Body of pancreas (tissue), 4 donors: ENCODE results near the gene DENND1A. TPM values are rescaled to one million over a fixed set of nuclear protein-coding genes. Genes with fewer than 3 reads are reported as not detected.

Experiments
- ATAC-seq: fragments of 150-250 bp; one replicate; pipeline ENCODE4 v1.9.1; 2016
- DNase-seq, 4 donors: peaks; one replicate each; pipeline ENCODE4 v3.0.0-alpha.2; 2019
- H3K27ac ChIP-seq, 4 donors: fragments of 200-600 bp; sonication (generic); 1 replicate in 3 of 4; 2 replicates in 1 of 4; pipeline versions ENCODE4 v1.5.1 to v1.6.1; 2016 to 2019; ENCODE audit warnings: mild to moderate bottlenecking in 1 of 4, mixed read lengths in 1 of 4, moderate library complexity in 1 of 4
- H3K27me3 ChIP-seq, 2 donors: fragments of 200-600 bp; sonication (generic); one replicate each; pipeline ENCODE4 v1.6.0; 2016; ENCODE audit warnings: mild to moderate bottlenecking in 1 of 2
- H3K36me3 ChIP-seq, 2 donors: fragments of 200-600 bp; sonication (generic); replicated peaks in 1 of 2; 2 replicates each; pipeline ENCODE4 v1.5.1; 2016; ENCODE audit warnings: low read depth in 2 of 2; ENCODE audit not compliant: insufficient read depth in 1 of 2
- H3K4me1 ChIP-seq: fragments of 200-600 bp; sonication (generic); one replicate; pipeline ENCODE4 v1.6.0; 2016
- H3K4me3 ChIP-seq, 2 donors: fragments of 200-600 bp; sonication (generic); 1 replicate in 1 of 2; 2 replicates in 1 of 2; pipeline ENCODE4 v1.5.1; 2016 to 2019
- H3K9me3 ChIP-seq, 3 donors: fragments of 200-600 bp; sonication (generic); 1 replicate in 2 of 3; 2 replicates in 1 of 3; pipeline ENCODE4 v1.5.1; 2016
- CTCF ChIP-seq, 7 experiments: fragments of 450-650 bp in 4 of 7; fragments of 200-600 bp in 3 of 7; sonication (generic) in 3 of 7; IDR thresholded peaks; one replicate each; pipeline ENCODE4 v1.5.1; 2016 to 2019; ENCODE audit warnings: antibody characterized with exemption in 7 of 7
- POLR2A ChIP-seq, 3 donors: fragments of 450-650 bp; IDR thresholded peaks; one replicate each; pipeline ENCODE4 v1.6.1; 2016; ENCODE audit warnings: antibody characterized with exemption in 3 of 3, mild to moderate bottlenecking in 2 of 3
- WGBS, 2 donors: methylation state at CpG; one replicate each; pipeline ENCODE4 v1.1.5; 2017; 5-methylcytosine and 5-hydroxymethylcytosine counted together
- intact Hi-C: fragments of 100-400 bp; cut with DNase I; formaldehyde crosslinking; loops from one replicate; pipeline ENCODE4 v1.15.1; 2023
- total RNA-seq, 2 donors: library from RNA; depleted of rRNA; stranded (reverse); fragments of >200 nt; gene quantifications; one replicate each; pipeline ENCODE4 v1.1.0, GENCODE V29; 2016

DENND1A gene
- total RNA-seq, 2 donors from 2014 or later, result 7.6 to 8.6 TPM

- Histone ChIP-seq H3K36me3 (no peaks in the 10 kb centered on the region), H3K27ac (no peak overlapping the region), H3K9me3 (no peaks in the 10 kb centered on the region), H3K4me1 (no peaks in the 10 kb centered on the region), H3K27me3 (no peaks in the 10 kb centered on the region), H3K4me3 (no peak overlapping the region)
- DNase-seq (no peak), ATAC-seq (no peak)
- intact Hi-C loops, result no loop called here
- TF ChIP-seq POLR2A (IDR thresholded peaks at IDR 0.05) (no peak), CTCF (IDR thresholded peaks at IDR 0.05) (no peak)
- 85 to 91% methylated on average over 2 of the region's 2 CpGs for WGBS, 2 donors
Measured at GRCh38 chr9:123522251-123522650, 407.7 kb downstream of the DENND1A start.

GRCh38 chr9:123518338-123518737, 411.6 kb downstream of the DENND1A start:
- no peak overlapping the region for H3K4me3 ChIP-seq

GRCh38 chr9:123517512-123517911, 412.4 kb downstream of the DENND1A start:
- no peaks in the 10 kb centered on the region for H3K27me3 ChIP-seq
- TF ChIP-seq POLR2A (IDR thresholded peaks at IDR 0.05) (no peak), CTCF (IDR thresholded peaks at IDR 0.05) (no peak)
- no peak for ATAC-seq

More at GRCh38 chr9:123518338-123518737, 411.6 kb downstream of the DENND1A start:
- WGBS, 2 donors, result 44 to 62% methylated on average over 1 of the region's 1 CpG
- Histone ChIP-seq H3K4me1 (no peaks in the 10 kb centered on the region), H3K9me3 (no peaks in the 10 kb centered on the region), H3K27me3 (no peaks in the 10 kb centered on the region), H3K27ac (no peak overlapping the region), H3K36me3 (no peaks in the 10 kb centered on the region)
- no peak for DNase-seq
- intact Hi-C loops, result no loop called here
- ATAC-seq, result no peak
- TF ChIP-seq POLR2A (IDR thresholded peaks at IDR 0.05) (no peak), CTCF (IDR thresholded peaks at IDR 0.05) (no peak)

GRCh38 chr9:123514766-123515165, 415.2 kb downstream of the DENND1A start:
- no peaks in the 10 kb centered on the region for H3K9me3 ChIP-seq
- 88 to 90% methylated on average over 4 of the region's 4 CpGs for WGBS, 2 donors
- TF ChIP-seq CTCF (IDR thresholded peaks at IDR 0.05), result no peak
- no peak for DNase-seq
- H3K36me3 ChIP-seq, result no peaks in the 10 kb centered on the region
- ATAC-seq, result no peak
- H3K27ac ChIP-seq, result no peak overlapping the region
- intact Hi-C loops, result no loop called here
- H3K27me3 ChIP-seq, result no peaks in the 10 kb centered on the region
- no peak overlapping the region for H3K4me3 ChIP-seq
- H3K4me1 ChIP-seq, result no peaks in the 10 kb centered on the region

More at GRCh38 chr9:123517512-123517911, 412.4 kb downstream of the DENND1A start:
- Histone ChIP-seq H3K27ac (no peak overlapping the region), H3K36me3 (no peaks in the 10 kb centered on the region), H3K4me3 (no peak overlapping the region), H3K9me3 (no peaks in the 10 kb centered on the region), H3K4me1 (no peaks in the 10 kb centered on the region)
- WGBS, 2 donors, result 76 to 77% methylated on average over 4 of the region's 4 CpGs
- intact Hi-C loops, result no loop called here
- no peak for DNase-seq

GRCh38 chr9:123513554-123513953, 416.4 kb downstream of the DENND1A start:
- Histone ChIP-seq H3K27me3 (no peaks in the 10 kb centered on the region), H3K4me3 (no peak overlapping the region), H3K36me3 (no peaks in the 10 kb centered on the region), H3K27ac (no peak overlapping the region), H3K9me3 (no peaks in the 10 kb centered on the region), H3K4me1 (no peaks in the 10 kb centered on the region)
- ATAC-seq, result no peak
- intact Hi-C loops, result no loop called here
- no peak for DNase-seq
- 86 to 92% methylated on average over 2 of the region's 2 CpGs for WGBS, 2 donors
- TF ChIP-seq CTCF (IDR thresholded peaks at IDR 0.05) (no peak), POLR2A (IDR thresholded peaks at IDR 0.05) (no peak)
